ENCODE data around the gene ANGPTL8. TPM values are rescaled to one million over a fixed set of nuclear protein-coding genes. Genes with fewer than 3 reads are reported as not detected.

Gene ANGPTL8
- total and polyA plus RNA-seq, 2 experiments from 2014 or later: 1.7 TPM; not detected in 1

DNA sequence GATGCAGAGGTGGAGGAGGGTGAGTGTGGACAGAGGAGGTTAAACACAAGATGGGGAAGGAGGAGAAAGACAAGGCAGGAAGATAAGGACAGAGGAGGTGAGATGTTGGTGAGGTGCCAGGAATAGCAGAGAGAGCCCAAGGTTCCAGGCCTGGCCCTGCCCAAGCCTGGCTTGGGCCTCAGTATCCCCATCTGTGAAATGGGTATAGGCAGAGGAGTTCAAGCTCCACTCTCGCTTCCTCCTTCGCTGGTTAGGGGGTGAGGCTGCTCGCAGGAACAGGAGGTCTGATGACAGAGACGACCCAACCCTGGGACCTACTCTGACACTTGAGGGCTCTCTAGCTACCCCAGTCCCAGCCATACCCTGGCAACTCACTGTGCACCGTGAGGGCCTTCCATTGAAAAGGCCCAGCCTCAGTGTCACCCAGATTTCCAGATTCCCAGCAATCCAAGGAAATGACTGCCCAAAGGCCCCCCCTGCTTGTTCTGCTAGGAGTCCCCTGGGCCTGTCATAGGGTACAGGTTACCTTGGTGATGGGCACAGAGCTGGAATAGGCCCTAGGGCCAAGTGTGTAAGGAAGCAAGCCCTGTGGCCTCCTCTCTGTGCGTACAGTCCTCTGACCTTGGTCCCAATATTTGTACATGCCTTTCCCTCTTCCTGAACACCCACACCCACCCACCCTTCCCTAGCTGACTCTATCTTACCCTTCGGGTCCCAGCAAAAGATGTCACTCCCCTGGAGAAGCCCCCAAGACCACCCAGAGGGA, 8.6 kb upstream of the ANGPTL8 start:
- Histone ChIP-seq H3K9ac (no peak overlapping the region), H3K4me3 (no peak overlapping the region), H3K9me3 (ENCODE audit: low read depth) (no peaks in the 10 kb centered on the region), H3K27me3 (replicated peaks; ENCODE audit: insufficient read depth) (no peaks in the 10 kb centered on the region), H3K4me1 (ENCODE audit: insufficient read depth) (no peaks in the 10 kb centered on the region), H3F3A (ENCODE audit: insufficient read depth) (no peaks in the 10 kb centered on the region), H3K4me2 (ENCODE audit: unreplicated experiment) (no peak overlapping the region), H3K79me2 (ENCODE audit: insufficient read depth) (no peaks in the 10 kb centered on the region), H3K27ac (no peak overlapping the region), H2AFZ (no peak overlapping the region), H3K36me3 (ENCODE audit: low read depth) (no peaks in the 10 kb centered on the region), H4K20me1 (ENCODE audit: insufficient read depth) (no peaks in the 10 kb centered on the region), H3K9me2 (ENCODE audit: insufficient read depth) (no peaks in the 10 kb centered on the region)
- TF ChIP-seq EZH2 (IDR thresholded peaks at IDR 0.05; ENCODE audit: insufficient read depth, poor library complexity, severe bottlenecking) (no peak), EZH2phosphoT487 (IDR thresholded peaks at IDR 0.05; ENCODE audit: insufficient read depth, low read depth) (no peak)
- in situ Hi-C loops (cut with MboI): no loop called here
- DNase-seq: no peak
- WGBS, 2 experiments (ENCODE audit: low coverage in 1 of 2, low lambda C conversion rate in 2 of 2, missing lambda C conversion rate in 2 of 2): 90 to 92% methylated on average over 7 of the region's 7 CpGs

DNA sequence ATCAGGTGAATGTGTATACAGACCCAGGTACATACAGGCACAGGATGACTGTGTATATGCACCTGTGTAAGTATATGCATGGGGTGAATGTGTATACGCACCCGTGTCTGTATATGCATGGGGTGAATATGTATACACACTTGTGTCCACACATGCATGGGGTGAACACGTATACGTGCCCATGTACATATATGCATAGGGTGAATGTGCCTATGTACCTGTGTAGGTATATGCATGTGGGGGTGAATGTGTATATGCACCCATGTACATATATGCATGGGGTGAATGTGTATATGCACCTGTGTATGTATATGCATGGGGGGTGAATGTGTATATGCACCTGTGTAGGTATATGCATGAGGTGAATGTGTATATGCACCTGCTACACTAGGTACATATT, 6.9 kb upstream of the ANGPTL8 start:
- 84 to 89% methylated on average over 4 of the region's 4 CpGs for WGBS, 2 experiments (ENCODE audit: low coverage in 1 of 2, low lambda C conversion rate in 2 of 2, missing lambda C conversion rate in 2 of 2)
- in situ Hi-C loops (cut with MboI): no loop called here
- TF ChIP-seq EZH2phosphoT487 (IDR thresholded peaks at IDR 0.05; ENCODE audit: insufficient read depth, low read depth) (no peak), EZH2 (IDR thresholded peaks at IDR 0.05; ENCODE audit: insufficient read depth, poor library complexity, severe bottlenecking) (no peak)

DNA sequence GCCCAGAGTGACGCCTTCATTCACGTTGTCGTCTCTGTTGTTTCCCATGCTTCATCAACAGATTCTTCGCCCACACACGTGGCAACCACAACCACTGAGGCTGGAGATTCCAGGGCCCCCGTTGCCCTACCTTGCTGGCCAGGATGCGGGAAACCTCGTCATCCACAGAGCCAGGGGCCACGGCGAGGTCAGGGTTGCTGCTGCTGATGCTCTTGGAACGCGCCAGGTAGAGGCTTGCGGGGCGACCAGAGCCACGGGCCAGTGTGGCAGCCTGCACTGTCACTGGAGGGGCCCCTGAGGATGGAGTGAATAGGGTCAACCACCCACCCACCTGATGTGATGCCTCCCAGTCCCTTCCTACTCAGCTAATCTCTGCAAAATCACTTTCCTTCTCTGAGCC, 6.3 kb upstream of the ANGPTL8 start:
- WGBS, 2 experiments (ENCODE audit: low coverage in 1 of 2, low lambda C conversion rate in 2 of 2, missing lambda C conversion rate in 2 of 2): 90% methylated on average over 15 of the region's 15 CpGs
- H3K4me2 ChIP-seq (ENCODE audit: unreplicated experiment): no peak overlapping the region
- H3K9ac ChIP-seq: no peak overlapping the region
- H3K27me3 ChIP-seq (replicated peaks; ENCODE audit: insufficient read depth): no peaks in the 10 kb centered on the region
- H3K36me3 ChIP-seq (ENCODE audit: low read depth): no peaks in the 10 kb centered on the region
- no peak overlapping the region for H3K4me3 ChIP-seq
- no peaks in the 10 kb centered on the region for H3K79me2 ChIP-seq (ENCODE audit: insufficient read depth)
- no peak overlapping the region for H2AFZ ChIP-seq
- no peak for DNase-seq
- in situ Hi-C loops (cut with MboI): no loop called here
- no peaks in the 10 kb centered on the region for H3K9me3 ChIP-seq (ENCODE audit: low read depth)
- no peaks in the 10 kb centered on the region for H3K4me1 ChIP-seq (ENCODE audit: insufficient read depth)
- H3F3A ChIP-seq (ENCODE audit: insufficient read depth): no peaks in the 10 kb centered on the region
- H3K27ac ChIP-seq: no peak overlapping the region
- H4K20me1 ChIP-seq (ENCODE audit: insufficient read depth): no peaks in the 10 kb centered on the region
- no peaks in the 10 kb centered on the region for H3K9me2 ChIP-seq (ENCODE audit: insufficient read depth)
- TF ChIP-seq EZH2 (IDR thresholded peaks at IDR 0.05; ENCODE audit: insufficient read depth, poor library complexity, severe bottlenecking): no peak
- no peak for TF ChIP-seq EZH2phosphoT487 (IDR thresholded peaks at IDR 0.05; ENCODE audit: insufficient read depth, low read depth)

More for the DNA sequence above, 6.9 kb upstream of the ANGPTL8 start:
- Histone ChIP-seq H3K27me3 (replicated peaks; ENCODE audit: insufficient read depth) (no peaks in the 10 kb centered on the region), H3F3A (ENCODE audit: insufficient read depth) (no peaks in the 10 kb centered on the region), H3K36me3 (ENCODE audit: low read depth) (no peaks in the 10 kb centered on the region), H3K9ac (no peak overlapping the region), H3K4me2 (ENCODE audit: unreplicated experiment) (no peak overlapping the region), H3K27ac (no peak overlapping the region), H4K20me1 (ENCODE audit: insufficient read depth) (no peaks in the 10 kb centered on the region), H2AFZ (no peak overlapping the region), H3K4me1 (ENCODE audit: insufficient read depth) (no peaks in the 10 kb centered on the region), H3K79me2 (ENCODE audit: insufficient read depth) (no peaks in the 10 kb centered on the region), H3K9me2 (ENCODE audit: insufficient read depth) (no peaks in the 10 kb centered on the region), H3K9me3 (ENCODE audit: low read depth) (no peaks in the 10 kb centered on the region), H3K4me3 (no peak overlapping the region)
- no peak for DNase-seq

DNA sequence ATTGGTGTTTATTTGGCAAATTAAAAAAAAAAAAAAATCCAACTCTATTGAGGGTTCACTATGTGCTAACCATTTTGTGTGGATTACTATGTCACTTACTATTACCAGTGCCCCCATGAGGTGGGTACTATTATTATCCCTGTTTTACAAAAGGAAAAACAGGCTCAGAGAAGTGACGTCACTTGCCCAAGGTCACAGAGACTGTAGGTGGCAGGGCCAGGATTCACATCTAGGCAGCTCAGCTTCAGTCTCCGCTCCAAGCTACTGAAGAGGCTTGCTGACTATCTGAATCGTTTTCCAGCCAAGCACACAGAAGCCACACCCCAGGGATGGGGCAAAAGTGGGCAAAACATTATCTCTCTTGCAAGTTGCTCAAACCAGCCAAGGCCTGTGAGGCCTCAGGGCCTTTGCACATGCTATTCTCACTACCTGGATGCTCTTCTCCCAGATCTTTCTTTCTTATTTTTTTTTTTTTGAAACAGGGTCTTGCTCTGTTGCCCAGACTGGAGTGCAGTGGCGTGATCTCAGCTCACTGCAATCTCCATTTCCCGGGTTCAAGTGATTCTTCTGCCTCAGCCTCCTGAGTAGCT, 4.8 kb upstream of the ANGPTL8 start:
- Histone ChIP-seq H2AFZ (no peak overlapping the region), H3F3A (ENCODE audit: insufficient read depth) (no peaks in the 10 kb centered on the region), H3K4me3 (no peak overlapping the region), H3K27ac (no peak overlapping the region), H3K9me3 (ENCODE audit: low read depth) (no peaks in the 10 kb centered on the region), H3K79me2 (ENCODE audit: insufficient read depth) (no peaks in the 10 kb centered on the region), H3K27me3 (replicated peaks; ENCODE audit: insufficient read depth) (no peaks in the 10 kb centered on the region), H3K9me2 (ENCODE audit: insufficient read depth) (no peaks in the 10 kb centered on the region), H3K4me2 (ENCODE audit: unreplicated experiment) (no peak overlapping the region), H3K36me3 (ENCODE audit: low read depth) (no peaks in the 10 kb centered on the region), H3K4me1 (ENCODE audit: insufficient read depth) (no peaks in the 10 kb centered on the region), H4K20me1 (ENCODE audit: insufficient read depth) (no peaks in the 10 kb centered on the region), H3K9ac (no peak overlapping the region)
- no peak for DNase-seq
- WGBS, 2 experiments (ENCODE audit: low coverage in 1 of 2, low lambda C conversion rate in 2 of 2, missing lambda C conversion rate in 2 of 2): 86 to 91% methylated on average over 5 of the region's 5 CpGs
- no peak for TF ChIP-seq EZH2 (IDR thresholded peaks at IDR 0.05; ENCODE audit: insufficient read depth, poor library complexity, severe bottlenecking)
- TF ChIP-seq EZH2phosphoT487 (IDR thresholded peaks at IDR 0.05; ENCODE audit: insufficient read depth, low read depth): no peak
- in situ Hi-C loops (cut with MboI): no loop called here
